ENCODE measurements around the gene KAT8.
"Not testable (repeated sequence)": the region's sequence is repeated elsewhere in the genome, so short reads cannot be mapped to it uniquely, and the experiment has no call there.

Gene KAT8

DNA sequence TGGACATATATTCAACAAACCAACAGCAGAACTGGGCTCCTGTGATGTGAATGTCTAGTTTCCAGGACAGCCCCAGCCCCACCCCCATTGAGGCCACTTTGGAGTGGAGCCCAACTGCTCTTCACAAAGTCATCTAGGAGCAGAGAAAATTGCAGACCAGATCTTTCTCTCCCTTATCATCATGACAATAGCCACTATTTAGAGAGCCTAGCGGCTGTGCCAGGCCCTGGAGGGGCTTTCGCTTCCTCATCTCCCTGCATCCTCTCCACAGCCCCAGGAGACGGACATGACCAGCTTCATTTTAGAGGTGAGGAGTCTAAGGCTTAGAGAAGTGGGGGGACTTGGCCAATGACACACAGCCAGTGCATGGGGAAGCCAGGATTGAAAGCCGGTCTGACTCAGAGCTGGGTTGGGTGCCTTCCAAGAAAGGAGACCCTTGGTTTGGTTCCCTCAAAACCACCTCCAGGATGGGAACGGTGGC is 16.7 kb downstream of the KAT8 start:
- DNase-seq: no peak

DNA sequence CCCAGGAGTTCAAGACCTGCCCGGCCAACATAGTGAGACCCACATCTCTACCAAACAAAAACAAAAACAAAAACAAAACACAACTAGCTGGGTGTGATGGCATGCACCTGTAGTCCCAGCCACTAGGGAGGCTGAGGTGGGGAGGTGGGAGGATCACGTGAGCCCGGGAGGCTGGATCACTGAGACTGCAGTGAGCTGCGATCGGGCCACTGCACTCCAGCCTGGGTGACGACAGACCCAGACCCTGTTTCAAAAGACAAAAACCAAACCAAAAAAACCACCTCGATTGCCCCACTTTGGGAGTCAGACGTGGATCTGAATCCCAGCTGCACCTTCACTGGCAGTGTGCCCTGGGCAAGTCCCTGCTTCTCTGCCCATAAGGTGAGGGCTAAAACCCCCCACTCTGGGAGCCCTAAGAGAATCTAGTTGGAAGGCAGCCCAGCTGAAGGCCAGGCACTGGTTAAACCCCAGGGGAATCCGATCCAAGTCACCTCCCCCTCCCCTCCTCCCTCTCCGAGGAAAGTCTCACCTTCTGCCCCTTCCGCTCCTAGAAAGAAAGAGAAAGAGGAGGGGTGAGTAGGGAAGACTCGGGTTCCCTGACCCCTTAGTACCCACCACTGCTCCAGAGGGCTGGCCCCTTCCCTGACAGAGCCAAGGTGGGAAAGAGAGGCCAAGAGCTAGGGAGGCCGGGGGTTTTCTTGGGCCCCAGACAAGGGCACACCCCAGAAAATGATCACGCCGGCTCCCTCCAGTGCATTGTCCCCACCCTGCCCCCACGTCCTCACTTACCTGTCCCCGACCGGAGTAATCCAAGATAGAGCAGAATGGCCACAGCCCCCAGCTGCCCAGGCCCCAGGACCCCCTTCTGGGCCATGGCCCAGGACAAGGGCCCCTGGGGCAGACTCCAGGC is 17.4 kb downstream of the KAT8 start:
- peak; percentile 34 to 84 for DNase-seq

DNA sequence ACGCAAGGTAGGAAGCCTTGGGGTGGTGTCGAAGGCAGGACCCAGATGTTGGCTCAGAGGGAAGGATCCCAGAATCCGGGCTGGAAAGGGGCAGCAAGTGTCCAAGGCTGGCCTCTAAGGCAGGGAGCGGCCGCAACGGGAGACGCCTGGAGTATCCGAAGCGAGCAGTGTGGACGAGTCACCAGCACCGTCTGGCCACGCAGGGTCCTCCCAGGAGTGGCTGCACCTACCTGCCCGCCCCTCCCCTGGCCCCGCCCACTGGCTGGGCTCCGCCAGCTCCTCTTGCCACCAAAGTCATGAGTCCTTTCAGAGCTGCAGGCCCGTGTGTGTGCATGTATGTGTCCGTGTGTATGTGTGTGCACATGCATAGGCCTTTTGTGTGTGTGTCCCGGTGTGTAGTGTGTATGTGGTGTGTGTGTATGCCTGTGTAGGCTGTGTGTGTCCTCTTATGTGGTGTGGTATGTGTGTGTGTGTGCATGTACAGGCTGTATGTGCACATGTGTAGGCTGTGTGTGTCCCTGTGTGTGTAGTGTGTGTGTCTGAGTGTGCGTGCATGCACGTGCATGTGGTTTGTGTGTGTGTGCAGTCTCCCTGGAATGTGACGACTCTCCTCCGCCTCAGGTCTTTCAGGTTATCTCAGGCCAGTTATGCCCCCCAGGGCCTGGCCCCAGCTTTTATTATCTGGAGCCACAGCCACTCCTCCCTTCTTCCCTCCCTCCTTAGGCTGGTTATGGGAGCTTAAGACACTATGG is 18.2 kb downstream of the KAT8 start, which contains the start of gene PRSS8:
Gene PRSS8 (minus strand): TSS at position 193 of the 752 bp plus-strand sequence. CDS start 229 bp downstream, outside the sequence.
- DNase-seq: no peak

DNA sequence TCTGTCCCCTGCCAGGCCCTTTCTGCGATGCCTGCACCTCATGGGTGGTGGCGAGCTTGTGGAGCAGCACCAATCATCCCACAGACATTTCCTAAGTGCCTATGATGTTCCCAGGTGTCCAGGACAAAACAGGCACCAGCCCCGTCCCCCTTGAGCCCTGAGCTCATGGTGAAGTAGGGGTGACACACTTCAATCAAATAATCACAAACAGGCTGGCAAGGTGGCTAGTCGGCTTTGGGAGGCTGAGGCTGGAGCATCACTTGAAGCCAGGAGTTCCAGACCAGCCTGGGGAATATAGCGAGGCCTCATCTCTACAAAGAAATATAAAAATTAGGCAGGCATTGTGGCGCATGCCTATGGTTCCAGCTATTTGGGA is 18.8 kb downstream of the KAT8 start:
- no peak for DNase-seq

DNA sequence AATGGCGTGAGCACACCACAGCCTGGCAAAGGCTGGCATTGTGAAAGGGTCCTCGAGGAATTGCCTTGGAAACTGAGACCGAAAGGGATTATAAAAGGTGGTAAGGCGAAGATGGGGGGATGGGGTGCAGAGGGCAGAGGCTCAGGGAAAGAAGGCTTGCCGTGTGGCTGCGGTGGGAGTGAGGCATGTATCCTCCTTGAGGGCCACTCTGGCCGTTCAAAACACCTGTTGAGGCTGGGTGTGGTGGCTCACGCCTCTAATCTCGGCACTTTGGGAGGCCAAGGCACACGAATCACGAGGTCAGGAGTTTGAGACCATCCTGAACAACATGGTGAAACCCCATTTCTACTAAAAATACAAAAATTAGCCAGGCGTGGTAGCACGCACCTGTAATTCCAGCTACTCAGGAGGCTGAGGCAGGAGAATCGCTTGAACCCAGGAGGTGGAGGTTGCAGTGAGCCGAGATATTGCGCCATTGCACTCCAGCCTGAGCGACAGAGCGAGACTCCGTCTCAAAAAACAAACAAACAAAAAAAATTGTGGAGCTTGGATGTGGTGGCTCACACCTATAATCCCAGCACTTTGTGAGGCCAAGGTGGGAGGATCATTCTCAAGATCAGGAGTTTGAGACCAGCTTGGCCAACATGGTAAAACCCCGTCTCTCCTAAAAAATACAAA is 19.5 kb downstream of the KAT8 start:
- not testable (repeated sequence) for DNase-seq

DNA sequence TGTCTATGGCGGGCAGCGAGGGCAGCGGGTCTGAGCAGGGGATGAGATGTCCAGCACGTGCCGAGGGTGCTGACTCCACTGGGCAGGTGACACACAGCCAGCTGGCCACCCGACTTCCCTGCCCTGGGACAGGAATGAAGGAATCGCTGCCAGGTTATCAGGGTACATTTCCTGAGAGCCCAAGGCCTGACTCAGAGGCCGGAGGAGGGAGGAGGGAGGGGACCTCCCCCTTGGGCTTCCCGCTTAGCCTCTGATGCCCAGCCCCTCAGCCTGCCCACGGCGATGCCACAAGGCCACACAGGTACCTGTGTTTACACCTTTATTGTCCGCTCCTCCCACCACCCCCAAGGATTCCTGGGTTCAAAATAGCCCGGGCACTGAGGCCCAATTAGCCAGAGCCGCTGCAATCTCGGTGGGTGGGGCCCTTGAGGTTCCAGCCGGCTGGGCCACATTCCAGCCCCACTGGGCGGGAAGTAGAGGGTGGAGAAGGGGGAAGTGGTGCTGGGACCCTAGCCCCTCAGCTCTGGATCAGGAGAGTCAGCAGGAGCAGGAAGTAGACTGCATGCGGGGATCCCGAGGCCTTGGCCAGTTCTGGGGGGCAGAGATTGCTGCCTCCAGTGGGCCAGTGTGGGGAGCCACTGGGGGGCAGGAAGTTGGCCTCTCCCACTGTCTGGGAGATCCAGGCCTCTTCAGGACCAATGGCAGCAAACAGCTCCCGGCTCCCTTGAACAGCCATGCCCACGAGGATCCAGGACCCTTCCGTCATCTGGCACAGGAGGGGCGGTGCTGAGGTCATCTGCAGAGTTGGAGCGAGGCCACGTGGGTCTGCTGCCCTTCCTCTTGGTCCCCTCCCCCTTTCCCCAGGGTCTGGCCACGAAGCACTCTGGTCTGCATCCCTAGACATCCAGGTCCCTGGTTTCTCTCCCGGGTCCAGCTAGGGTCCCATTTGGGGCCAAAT is 21.4 kb downstream of the KAT8 start:
- DNase-seq: no peak

DNA sequence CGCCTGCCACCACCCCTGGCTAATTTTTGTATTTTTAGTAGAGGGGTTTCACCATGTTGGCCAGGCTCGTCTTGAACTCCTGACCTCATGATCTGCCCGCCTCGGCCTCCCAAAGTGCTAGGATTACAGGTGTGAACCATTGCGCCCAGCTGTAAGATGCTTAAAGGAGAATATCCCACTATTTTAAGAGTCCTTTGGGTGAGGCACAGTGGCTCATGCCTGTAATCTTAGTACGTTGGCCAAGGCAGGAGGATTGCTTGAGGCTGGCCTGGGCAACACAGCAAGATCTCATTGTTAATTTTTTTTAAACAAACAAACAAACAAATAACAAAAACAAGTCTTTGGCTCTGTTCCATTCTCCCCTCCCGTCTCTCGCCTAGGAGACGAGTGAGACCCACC is 23.6 kb downstream of the KAT8 start:
- DNase-seq: not testable (repeated sequence)

DNA sequence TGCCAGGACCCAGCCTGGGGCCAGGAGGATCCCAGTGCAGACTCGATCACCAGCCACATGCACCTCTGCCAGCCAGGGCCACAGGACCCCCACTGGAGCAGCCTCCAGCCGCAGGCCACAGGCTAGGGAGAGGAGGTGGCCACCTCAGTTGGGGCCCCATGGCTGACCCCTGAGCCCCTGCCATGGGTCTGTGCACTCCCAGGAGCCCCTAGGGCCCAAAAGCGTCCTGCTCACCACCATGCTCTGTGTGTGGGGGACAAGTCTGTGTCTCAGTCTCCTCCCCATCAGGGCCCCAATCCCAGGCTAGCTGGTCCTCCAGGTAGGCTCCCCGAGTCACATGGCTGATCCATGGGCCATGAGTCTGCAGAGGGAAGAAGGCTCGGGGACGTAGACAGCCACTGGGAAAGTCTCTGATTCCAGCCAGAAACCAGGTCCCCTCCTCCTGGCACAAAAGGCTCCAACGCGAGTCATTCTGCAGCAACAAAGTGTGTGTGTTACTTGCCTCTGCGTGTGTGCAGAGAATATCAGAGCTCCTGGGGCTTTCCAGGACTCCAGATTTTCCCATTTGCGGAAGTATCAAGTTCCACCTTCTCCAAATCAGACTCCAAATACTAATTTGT is 24.1 kb downstream of the KAT8 start:
- no peak for DNase-seq

DNA sequence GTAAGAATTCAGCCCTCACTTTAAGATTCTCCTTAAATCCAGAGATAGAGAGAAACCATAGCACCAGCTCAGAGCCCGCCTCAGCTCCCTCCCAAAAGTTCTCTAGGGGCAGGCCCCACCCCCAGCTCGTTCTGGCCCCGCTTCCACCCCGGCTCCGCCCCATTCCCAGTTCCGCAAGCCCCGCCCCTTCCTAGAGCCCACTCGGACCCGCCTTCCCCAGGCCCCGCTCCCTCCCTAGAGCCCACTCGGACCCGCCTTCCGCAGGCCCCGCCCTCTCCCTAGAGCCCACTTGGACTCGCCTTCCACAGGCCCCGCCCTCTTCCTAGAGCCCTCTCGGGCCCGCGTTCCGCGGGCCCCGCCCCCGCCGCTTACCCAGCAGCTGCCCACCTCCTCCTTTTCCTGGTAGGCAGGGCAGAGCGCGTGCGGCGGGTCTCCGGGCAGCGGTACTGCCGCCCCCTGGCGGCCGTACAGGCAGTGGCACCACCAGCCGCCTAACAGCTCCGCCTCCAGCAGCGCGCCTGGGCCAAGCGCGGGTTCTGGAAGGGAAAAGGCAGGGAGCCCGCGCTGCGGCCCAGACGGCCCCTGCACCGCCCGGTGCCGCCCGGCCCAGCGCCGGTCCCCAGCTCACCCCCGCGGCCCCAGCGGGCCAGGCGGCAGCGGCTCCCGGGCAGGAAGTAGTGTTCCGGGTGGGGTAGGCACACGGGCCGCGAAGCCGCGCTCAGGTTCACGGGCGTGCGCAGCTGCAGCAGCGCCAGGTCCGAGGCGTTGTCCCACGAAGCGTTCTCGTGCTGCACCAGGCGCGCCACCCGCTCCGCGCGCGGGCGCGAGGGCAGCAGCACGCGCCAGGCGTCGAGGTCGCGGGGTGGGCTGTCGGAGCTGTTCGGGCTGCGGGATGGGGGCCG is 24.9 kb downstream of the KAT8 start:
- peak; percentile 99 for DNase-seq

DNA sequence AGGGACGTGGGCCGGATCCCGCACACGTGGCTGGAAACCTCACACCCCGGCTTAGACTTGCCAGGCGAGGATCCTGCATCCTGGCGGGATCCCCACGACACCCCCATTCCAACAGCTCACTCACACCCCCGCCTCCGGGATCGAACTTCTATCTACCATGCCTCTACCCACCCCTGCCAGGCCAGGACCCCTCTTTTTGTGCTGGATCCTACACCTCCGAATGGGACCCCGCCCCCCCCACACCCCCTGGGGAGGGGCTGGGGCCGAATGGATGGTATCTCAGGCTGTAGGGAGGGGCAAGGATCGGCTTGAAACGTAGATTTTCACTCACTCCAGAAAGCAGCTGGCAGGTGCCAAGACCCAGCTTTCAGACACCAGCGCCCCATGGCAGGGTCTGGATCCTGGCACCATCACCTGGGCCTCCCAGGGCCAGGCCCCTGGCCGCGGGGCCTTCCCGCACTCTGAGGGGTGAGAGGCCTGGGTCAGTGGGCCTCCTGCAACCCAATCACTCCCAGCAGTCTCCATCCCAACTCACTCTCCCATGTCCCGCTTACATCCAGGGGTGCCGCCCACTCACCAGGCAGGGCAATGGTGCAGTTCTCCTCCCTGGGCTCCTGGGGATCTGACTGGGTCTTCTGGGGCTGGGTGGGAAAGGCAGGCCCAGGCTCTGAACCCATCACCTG is 25.7 kb downstream of the KAT8 start:
- DNase-seq: no peak

DNA sequence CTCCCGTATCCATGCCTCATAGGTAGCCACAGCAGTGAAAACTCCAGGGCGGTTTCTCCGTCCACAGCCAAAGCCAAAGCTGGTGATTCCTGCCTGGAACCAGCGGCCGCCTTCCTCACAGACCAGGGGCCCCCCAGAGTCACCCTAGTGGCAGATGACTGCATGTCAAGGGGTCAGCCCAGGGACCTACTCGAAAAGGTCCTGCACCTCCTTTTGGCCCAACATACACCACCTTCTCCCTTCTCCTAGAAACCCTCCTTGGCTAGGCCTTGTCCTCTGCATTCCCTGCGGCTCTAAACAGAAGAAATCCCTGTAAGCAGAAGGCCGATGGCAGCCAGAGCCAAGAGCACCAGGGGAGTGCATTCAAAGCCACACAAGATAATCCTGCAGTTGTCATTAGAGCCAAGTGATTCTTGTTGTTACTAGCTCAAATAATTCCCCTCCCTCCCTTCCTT is 26.3 kb downstream of the KAT8 start:
- no peak for DNase-seq

DNA sequence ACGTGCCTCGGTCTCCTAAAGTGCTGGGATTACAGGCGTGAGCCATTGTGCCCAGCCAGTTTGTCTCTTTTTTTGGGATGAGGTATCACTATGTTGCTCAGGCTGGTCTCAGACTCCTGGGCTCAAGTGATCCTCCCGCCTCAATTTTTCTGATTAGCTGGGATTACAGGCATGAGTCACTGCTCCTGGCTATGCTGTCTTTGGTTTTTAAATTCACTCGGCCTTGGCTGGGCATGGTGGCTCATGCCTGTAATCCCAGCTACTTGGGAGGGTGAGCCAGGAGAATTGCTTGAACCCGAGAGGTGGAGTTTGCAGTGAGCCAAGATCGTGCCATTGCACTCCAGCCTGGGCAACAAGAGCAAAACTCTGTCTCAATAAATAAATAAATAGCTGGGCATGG is 27.0 kb downstream of the KAT8 start:
- DNase-seq: not testable (repeated sequence)

DNA sequence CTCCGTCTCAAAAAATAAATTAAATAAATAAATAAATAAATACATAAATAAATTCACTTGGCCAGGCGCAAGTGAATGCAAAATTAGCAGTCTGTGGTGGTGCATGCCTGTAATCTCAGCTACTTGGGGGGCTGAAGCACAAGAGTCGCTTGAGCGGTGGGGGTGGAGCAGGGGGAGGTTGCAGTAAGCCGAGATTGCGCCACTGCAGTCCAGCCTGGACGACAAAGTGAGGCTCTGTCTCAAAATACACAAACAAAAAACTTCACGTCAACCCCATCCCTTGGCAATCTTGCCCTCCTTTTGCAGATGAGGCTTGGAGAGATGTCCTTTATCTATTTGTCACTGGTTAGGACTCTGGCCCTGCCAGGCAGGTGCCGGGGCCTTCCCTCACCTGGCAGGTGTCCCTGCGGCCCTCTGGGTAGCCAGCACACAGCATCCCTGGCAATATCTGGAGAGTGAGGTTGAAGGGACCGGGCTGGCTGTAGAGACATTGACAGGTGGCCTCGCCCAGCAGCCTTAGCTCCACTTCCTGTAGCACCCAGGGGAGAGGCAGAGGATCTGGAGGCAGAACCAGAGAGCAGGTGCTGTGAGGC is 28.0 kb downstream of the KAT8 start:
- no peak for DNase-seq

DNA sequence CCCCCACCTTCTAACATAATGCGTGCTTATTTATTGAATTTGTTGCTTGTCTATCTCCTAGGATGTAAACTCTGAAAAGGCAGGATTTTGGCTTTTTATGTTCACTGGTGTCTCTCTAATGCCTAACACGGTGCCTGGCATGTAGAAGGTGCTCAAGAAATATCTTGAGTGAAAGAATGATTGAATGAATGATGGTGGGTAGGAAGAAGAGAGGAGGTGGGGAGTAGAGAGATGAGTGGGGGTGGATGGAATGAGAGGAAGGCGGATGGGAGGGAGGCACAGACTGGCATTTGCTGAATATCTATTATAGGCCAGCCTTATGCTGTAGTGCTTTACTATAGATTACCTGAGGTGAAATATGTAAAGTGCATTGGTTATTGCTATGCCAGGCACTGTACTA is 30.1 kb downstream of the KAT8 start:
- DNase-seq: no peak

DNA sequence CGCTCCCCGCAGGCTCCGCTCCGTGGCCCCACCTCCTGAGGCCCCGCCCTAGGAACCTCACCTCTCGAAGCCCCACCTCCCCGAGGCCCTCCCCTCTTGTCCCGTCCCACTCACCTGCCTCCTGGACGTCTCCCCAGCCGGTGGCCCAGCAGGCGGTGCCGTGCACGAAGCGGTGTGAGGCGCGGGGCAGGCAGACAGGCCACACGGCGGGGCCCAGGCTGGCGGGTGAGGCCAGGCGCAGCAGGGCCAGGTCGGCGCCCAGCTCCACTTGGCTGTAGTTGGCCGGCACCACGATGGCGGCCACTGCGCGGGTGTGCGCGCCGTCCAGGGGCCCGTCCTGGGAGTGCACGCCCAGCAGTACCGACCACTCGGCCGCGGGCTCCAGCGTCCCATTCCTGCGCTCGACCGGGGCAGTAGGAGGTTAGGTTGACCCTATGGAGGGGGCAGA is 30.8 kb downstream of the KAT8 start:
- no peak for DNase-seq

DNA sequence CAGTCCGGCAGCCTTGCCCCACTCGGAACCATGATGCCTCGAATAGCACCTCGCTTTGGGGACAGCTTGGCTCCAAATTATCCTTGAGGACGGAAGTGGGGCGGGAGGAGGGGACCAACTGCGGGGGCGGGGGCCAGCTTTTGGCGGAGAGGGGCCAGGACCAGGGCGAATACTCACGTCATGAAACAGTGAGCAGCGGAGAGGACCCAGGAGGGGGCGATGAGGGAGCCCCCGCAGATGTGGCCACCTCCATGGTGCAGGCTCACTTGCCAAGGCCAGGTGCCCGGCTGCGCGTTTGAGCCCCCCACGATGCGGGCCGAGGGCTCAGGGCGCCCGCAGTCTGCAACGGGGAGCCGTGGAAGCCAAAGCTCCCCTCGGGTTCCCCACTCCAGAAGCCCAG is 31.4 kb downstream of the KAT8 start:
- DNase-seq: no peak

DNA sequence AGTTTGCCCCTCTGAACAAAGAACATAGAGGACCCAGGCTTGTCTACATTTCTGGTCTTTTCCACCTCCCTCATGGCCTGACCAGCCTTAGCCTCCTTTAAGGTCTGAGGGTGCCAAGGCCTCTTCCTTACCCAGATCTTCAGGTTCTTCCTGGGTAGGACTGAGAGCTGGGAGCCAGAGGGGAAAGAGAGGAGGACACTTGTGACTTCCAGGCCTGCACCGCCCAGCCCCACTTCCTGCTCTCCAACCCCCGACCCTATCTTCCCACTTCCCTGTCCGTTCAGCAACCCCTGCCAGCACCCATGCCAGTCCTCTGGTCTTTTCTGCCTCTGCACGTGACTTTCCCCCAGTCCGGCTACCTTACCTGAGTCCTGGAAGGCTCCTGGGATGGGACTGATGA is 31.9 kb downstream of the KAT8 start:
- no peak for DNase-seq

DNA sequence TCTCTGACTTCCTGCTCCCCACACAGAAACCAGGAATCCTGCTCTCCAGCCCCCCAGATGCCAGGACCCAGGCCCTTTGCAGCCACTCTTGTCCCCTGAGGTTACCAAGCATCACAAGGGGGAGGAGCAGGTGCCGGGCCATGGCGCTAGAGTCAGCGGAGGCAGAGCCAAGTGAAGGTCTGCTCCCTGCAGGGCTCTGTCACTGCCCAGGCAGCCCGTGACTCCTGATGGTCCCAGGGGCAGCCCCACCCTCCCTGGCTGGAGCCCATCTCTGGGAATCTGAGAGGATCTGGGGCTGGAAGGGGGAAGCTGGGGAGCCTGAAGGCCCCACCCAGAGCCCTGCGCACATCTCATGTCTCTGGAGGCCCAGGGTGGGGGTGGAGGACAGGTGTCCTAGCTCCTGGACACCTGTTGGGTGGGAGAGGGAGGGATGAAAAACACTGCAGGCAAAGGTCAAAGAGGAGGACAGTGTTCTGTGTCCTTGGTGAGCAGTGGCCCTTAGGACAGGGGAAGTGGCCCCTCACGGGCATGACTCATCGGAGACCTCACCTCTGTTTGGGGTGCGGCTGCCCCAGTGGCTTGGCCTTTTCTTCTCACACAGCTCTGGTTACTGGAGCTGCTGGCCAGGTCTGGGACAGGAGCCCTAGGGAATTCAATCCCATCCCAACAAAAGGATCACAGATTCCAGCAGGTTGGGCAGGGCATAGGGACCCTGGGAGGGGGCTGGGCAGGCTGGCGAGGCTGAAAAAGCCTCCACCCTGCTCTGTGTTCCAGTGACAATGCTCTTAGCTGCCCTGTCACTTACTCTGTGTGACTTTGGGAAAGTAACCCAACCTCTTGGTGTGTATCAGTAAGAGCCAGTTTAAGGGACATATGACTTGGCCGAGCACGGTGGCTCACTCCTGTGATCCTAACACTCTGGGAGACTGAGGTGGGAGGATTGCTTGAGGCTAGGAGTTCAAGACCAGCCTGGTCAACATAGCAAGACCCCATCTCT is 32.7 kb downstream of the KAT8 start, which contains the start of gene PRSS36:
Gene PRSS36 (minus strand): TSS at position 173 of the 997 bp plus-strand sequence. CDS start 31 bp downstream, at position 142.
- no peak for DNase-seq

Measured in NCI-H524 (cell line).